KMS-11 (cell line): ENCODE measurements around the gene CNTNAP5.

Experiments used
- H2AFZ ChIP-seq: fragments of 200-600 bp; sonication (generic); 2 replicates; pipeline ENCODE4 v1.6.1; 2016; ENCODE audit warnings: antibody characterized with exemption, mixed run types, low read depth
- H3K27ac ChIP-seq: fragments of 200-600 bp; sonication (generic); 2 replicates; pipeline ENCODE4 v1.6.1; 2016; ENCODE audit warnings: mild to moderate bottlenecking, mixed run types
- H3K27me3 ChIP-seq: fragments of 200-600 bp; sonication (generic); 2 replicates; pipeline ENCODE4 v1.6.1; 2017; ENCODE audit warnings: mild to moderate bottlenecking, low read depth, mixed run types, moderate library complexity; ENCODE audit not compliant: insufficient read depth
- H3K36me3 ChIP-seq: fragments of 200-600 bp; sonication (generic); 2 replicates; pipeline ENCODE4 v1.6.1; 2017; ENCODE audit warnings: mild to moderate bottlenecking, mixed run types; ENCODE audit not compliant: insufficient read depth
- H3K4me1 ChIP-seq: fragments of 200-600 bp; sonication (generic); 2 replicates; pipeline ENCODE4 v1.6.1; 2016; ENCODE audit warnings: mild to moderate bottlenecking, low read depth, mixed run types; ENCODE audit not compliant: poor library complexity, severe bottlenecking
- H3K4me2 ChIP-seq: fragments of 200-600 bp; sonication (generic); 2 replicates; pipeline ENCODE4 v1.7.0; 2016; ENCODE audit warnings: mild to moderate bottlenecking, mixed run types
- H3K4me3 ChIP-seq: fragments of 200-600 bp; sonication (generic); IDR thresholded peaks from 2 replicates; pipeline ENCODE4 v1.6.1; 2017; ENCODE audit warnings: low read depth, low read length, mixed read lengths; ENCODE audit not compliant: insufficient read depth
- H3K79me2 ChIP-seq: fragments of 200-600 bp; sonication (generic); 2 replicates; pipeline ENCODE4 v1.6.1; 2016; ENCODE audit warnings: low read depth, mixed run types; ENCODE audit not compliant: insufficient read depth
- H3K9ac ChIP-seq: fragments of 200-600 bp; sonication (generic); 2 replicates; pipeline ENCODE4 v1.6.1; 2016; ENCODE audit warnings: mild to moderate bottlenecking, mixed run types
- H4K20me1 ChIP-seq: fragments of 200-600 bp; sonication (generic); 2 replicates; pipeline ENCODE4 v1.6.1; 2016; ENCODE audit warnings: mild to moderate bottlenecking, mixed run types; ENCODE audit not compliant: insufficient read depth
- TF ChIP-seq, protein P1 (sequence below): fragments of 200-600 bp; sonication (generic); conservative IDR thresholded peaks from 2 replicates; pipeline ENCODE4 v1.6.1; 2017; ENCODE audit warnings: low read depth, mild to moderate bottlenecking, antibody characterized with exemption, low read length, moderate library complexity, mixed read lengths

The CNTNAP5 gene

DNA sequence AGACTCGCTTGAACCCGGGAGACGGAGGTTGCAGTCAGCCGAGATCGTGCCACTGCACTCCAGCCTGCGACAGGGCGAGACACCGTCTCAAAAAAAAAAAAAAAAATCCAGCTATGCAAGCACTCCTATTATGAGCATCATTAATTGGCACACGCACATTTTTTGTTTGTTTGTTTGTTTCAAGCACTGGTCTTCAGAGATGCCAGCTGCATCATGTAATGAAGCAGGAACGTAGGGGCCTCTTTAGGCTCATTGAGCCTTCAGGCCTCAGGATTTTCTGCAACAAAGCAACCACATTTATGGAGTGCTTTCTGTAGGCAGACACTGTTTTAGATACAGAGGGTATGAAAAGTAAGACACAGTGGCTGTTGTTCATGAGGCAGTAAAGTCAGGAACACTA lies 585.8 kb downstream of the CNTNAP5 start:
- TF ChIP-seq, protein P1, sequence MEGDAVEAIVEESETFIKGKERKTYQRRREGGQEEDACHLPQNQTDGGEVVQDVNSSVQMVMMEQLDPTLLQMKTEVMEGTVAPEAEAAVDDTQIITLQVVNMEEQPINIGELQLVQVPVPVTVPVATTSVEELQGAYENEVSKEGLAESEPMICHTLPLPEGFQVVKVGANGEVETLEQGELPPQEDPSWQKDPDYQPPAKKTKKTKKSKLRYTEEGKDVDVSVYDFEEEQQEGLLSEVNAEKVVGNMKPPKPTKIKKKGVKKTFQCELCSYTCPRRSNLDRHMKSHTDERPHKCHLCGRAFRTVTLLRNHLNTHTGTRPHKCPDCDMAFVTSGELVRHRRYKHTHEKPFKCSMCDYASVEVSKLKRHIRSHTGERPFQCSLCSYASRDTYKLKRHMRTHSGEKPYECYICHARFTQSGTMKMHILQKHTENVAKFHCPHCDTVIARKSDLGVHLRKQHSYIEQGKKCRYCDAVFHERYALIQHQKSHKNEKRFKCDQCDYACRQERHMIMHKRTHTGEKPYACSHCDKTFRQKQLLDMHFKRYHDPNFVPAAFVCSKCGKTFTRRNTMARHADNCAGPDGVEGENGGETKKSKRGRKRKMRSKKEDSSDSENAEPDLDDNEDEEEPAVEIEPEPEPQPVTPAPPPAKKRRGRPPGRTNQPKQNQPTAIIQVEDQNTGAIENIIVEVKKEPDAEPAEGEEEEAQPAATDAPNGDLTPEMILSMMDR, result no peak
- no peak overlapping the region for H3K27ac ChIP-seq
- no peaks in the 10 kb centered on the region for H3K36me3 ChIP-seq
- H3K9ac ChIP-seq, result no peak overlapping the region
- no peaks in the 10 kb centered on the region for H3K27me3 ChIP-seq
- no peaks in the 10 kb centered on the region for H4K20me1 ChIP-seq
- H2AFZ ChIP-seq, result no peak overlapping the region
- H3K4me3 ChIP-seq, result no peak overlapping the region
- no peak overlapping the region for H3K4me2 ChIP-seq
- H3K4me1 ChIP-seq, result no peaks in the 10 kb centered on the region
- no peaks in the 10 kb centered on the region for H3K79me2 ChIP-seq

GRCh38 chr2:124623560-124623959 lies 598.5 kb downstream of the CNTNAP5 start:
- H3K4me3 ChIP-seq, result no peak overlapping the region
- no peaks in the 10 kb centered on the region for H3K79me2 ChIP-seq
- H3K36me3 ChIP-seq, result no peaks in the 10 kb centered on the region

DNA sequence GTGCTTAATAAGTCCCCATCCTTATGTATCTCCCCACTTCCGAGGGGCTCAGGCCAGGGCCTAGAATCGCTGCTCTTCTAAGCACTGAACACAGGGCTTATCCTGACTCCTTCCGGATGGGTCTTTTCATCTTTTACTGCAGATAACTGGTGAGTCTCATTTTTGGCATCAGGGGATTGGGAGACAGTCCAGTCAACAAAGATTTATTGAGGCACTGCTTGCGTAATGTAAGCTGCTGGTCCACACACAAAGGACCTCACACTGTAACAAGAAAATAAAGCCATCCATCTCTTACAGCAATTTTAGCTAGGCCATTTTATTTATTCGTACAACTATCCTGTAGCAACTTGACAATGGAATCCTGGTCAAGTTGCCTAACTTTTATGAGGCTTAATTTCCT lies 600.5 kb downstream of the CNTNAP5 start:
- TF ChIP-seq, protein P1, result no peak
- Histone ChIP-seq H3K4me2 (no peak overlapping the region), H3K4me1 (no peaks in the 10 kb centered on the region), H3K36me3 (no peaks in the 10 kb centered on the region), H3K79me2 (no peaks in the 10 kb centered on the region), H3K27me3 (no peaks in the 10 kb centered on the region), H3K4me3 (no peak overlapping the region), H3K9ac (no peak overlapping the region), H2AFZ (no peak overlapping the region), H4K20me1 (no peaks in the 10 kb centered on the region), H3K27ac (no peak overlapping the region)

More at GRCh38 chr2:124623560-124623959, 598.5 kb downstream of the CNTNAP5 start:
- TF ChIP-seq, protein P1, result no peak
- Histone ChIP-seq H3K27me3 (no peaks in the 10 kb centered on the region), H3K9ac (no peak overlapping the region), H2AFZ (no peak overlapping the region), H3K27ac (no peak overlapping the region), H4K20me1 (no peaks in the 10 kb centered on the region), H3K4me1 (no peaks in the 10 kb centered on the region), H3K4me2 (no peak overlapping the region)

DNA sequence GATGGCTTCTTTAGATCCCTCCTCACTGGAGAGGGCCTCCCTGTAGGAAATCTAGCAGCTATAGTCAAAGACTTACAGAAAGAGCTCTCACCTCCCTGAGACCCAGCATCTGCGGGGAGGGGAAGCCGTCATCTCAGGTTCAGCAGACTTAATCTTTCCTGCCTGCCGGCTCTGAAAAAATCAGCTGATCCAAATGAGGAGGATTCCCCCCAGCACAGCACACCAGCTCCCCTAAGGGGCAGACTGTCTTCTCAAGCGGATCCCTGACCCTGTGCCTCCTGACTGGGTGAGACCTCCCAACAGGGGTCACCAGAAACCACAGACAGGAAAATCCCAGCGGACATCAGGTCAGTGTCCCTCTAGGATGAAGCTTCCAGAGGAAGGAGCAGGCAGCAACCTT lies 601.9 kb downstream of the CNTNAP5 start:
- no peaks in the 10 kb centered on the region for H3K79me2 ChIP-seq
- no peak overlapping the region for H3K27ac ChIP-seq
- TF ChIP-seq, protein P1, result no peak
- no peaks in the 10 kb centered on the region for H3K4me1 ChIP-seq
- H3K9ac ChIP-seq, result no peak overlapping the region
- H4K20me1 ChIP-seq, result no peaks in the 10 kb centered on the region
- no peaks in the 10 kb centered on the region for H3K27me3 ChIP-seq
- H3K4me3 ChIP-seq, result no peak overlapping the region
- H3K36me3 ChIP-seq, result no peaks in the 10 kb centered on the region
- no peak overlapping the region for H3K4me2 ChIP-seq
- H2AFZ ChIP-seq, result no peak overlapping the region
